A172 (cell line): ENCODE measurements around the gene IDUA. TPM values are rescaled to one million over a fixed set of nuclear protein-coding genes. Genes with fewer than 3 reads are reported as not detected.
"Not testable (repeated sequence)": the region's sequence is repeated elsewhere in the genome, so short reads cannot be mapped to it uniquely, and the experiment has no call there.

Experiments used
- DNase-seq: peaks from one replicate; pipeline ENCODE4 v3.0.0-alpha.2; 2015; ENCODE audit warnings: low spot score
- total RNA-seq: library from RNA; depleted of rRNA; stranded (reverse); fragments of >200 nt; shearing (Covaris generic); gene quantifications from 2 replicates; pipeline ENCODE4 v1.2.3, GENCODE V29; 2014; rRNA removed

IDUA gene
- total RNA-seq, 1 experiment from 2014 or later: 14.1 TPM

- DNase-seq: no peak
Observed at GRCh38 chr4:1045193-1045594, 58.4 kb downstream of the IDUA start.

- DNase-seq: no peak
Observed at GRCh38 chr4:1045595-1046201, 58.9 kb downstream of the IDUA start.

- DNase-seq: peak; percentile 52
Observed at GRCh38 chr4:1046581-1047011, 59.8 kb downstream of the IDUA start.

- DNase-seq: no peak
Observed at GRCh38 chr4:1047106-1047975, 60.5 kb downstream of the IDUA start.

GRCh38 chr4:1047976-1048772 lies 61.3 kb downstream of the IDUA start:
- no peak for DNase-seq

GRCh38 chr4:1048773-1049590 lies 62.1 kb downstream of the IDUA start:
- no peak for DNase-seq

GRCh38 chr4:1049591-1049905 lies 62.7 kb downstream of the IDUA start:
- no peak for DNase-seq

GRCh38 chr4:1050486-1051213 lies 63.8 kb downstream of the IDUA start:
- DNase-seq: no peak

GRCh38 chr4:1051472-1051871 lies 64.6 kb downstream of the IDUA start:
- no peak for DNase-seq

- DNase-seq: no peak
Observed at GRCh38 chr4:1052231-1052671, 65.4 kb downstream of the IDUA start.

GRCh38 chr4:1053080-1053661 lies 66.3 kb downstream of the IDUA start:
- no peak for DNase-seq

GRCh38 chr4:1053891-1054290 lies 67.0 kb downstream of the IDUA start:
- not testable (repeated sequence) for DNase-seq

Other genes with a start within 250 kb of the IDUA start
- gene CPLX1, start 160.9 kb upstream of the IDUA start, total RNA-seq: 0.19 and 0.64 TPM in 2 replicates
- 71.8 and 81.1 TPM in 2 replicates for gene GAK, start 54.7 kb upstream of the IDUA start, total RNA-seq
- 26.2 and 27.5 TPM in 2 replicates for gene TMEM175, start 54.6 kb upstream of the IDUA start, total RNA-seq
- 17.4 and 25.0 TPM in 2 replicates for gene DGKQ, start 13.5 kb upstream of the IDUA start, total RNA-seq
- gene SLC26A1, start 6.4 kb downstream of the IDUA start, total RNA-seq: 0.41 TPM in 1 of 2 replicates, not detected in the other
- 85.0 and 102 TPM in 2 replicates for gene FGFRL1, start 24.6 kb downstream of the IDUA start, total RNA-seq
- not detected in 2 replicates for gene RNF212, start 126.5 kb downstream of the IDUA start, total RNA-seq
- 7.6 and 16.2 TPM in 2 replicates for gene SPON2, start 185.5 kb downstream of the IDUA start, total RNA-seq